ENCODE measurements around the gene HSPBP1. TPM values are rescaled to one million over a fixed set of nuclear protein-coding genes. Genes with fewer than 3 reads are reported as not detected.

HSPBP1 gene
- total and polyA plus RNA-seq, 9 of the 15 experiments (the other 6 are each of a cell fraction or from before 2014, with no cell fraction given) = 0.83 to 81.3 (median 21.8) TPM

DNA sequence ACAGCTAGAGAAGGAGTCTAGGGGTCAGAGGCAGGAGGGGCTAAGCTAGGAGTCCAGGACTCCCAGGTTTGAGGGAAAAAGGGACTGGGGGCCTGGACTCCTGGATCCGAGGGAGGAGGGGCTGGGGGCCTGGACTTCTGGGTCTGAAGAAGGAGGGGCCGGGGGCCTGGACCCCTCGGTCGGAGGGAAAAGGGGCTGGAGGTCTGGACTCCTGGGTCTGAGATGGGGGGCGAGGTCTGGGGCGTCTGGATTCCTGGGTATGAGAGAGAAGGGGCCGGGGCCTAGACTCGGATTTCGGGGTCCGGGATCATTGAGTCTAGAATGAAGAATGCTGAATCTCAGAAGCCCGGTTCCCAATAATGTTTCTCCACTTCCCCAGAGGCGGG is 22.4 kb upstream of the HSPBP1 start:
- 51% methylated on average over 4 of the region's 12 CpGs for WGBS (ENCODE audit: insufficient coverage, low coverage, missing lambda C conversion rate)
- Histone ChIP-seq H3K4me3 (peak overlapping the region; percentile 41), H3K27ac (ENCODE audit: extremely low read depth, low read depth, low read length) (0 out of 3 replicates have a peak overlapping the region, but pooled peaks have one; percentile 18), H3K9me1 (ENCODE audit: control insufficient read depth, insufficient read depth, low read length) (no peaks in the 10 kb centered on the region), H3K9ac (ENCODE audit: insufficient read depth in 1 of 2, low read depth in 2 of 2, low read length in 2 of 2) (peak overlapping the region; percentile 51 to 88; a peak in 3 of 4 replicates), H3K79me2 (ENCODE audit: control insufficient read depth, insufficient read depth, low read length) (no peaks in the 10 kb centered on the region), H3K4me1 (replicated peaks in 1 of 2; ENCODE audit: control insufficient read depth in 2 of 2, insufficient read depth in 2 of 2, low read length in 2 of 2) (peaks cover 12 to 51% of the 10 kb centered on the region in 2 experiments; a peak in 4 of 5 replicates), H3K36me3 (ENCODE audit: control insufficient read depth, insufficient read depth, low read length) (peaks cover 5% of the 10 kb centered on the region; the same call in 1 of the 3 replicates), H2AFZ (ENCODE audit: low read depth, low read length) (peak overlapping the region; percentile 94), H3K4me2 (ENCODE audit: insufficient read depth, low read length) (peak overlapping the region; percentile 81), H4K20me1 (replicated peaks; ENCODE audit: control insufficient read depth, insufficient read depth, low read length) (no peaks in the 10 kb centered on the region), H3K9me3 (replicated peaks; ENCODE audit: control insufficient read depth, insufficient read depth, low read depth, low read length) (no peaks in the 10 kb centered on the region; the same call in 1 of the 2 replicates), H3K27me3 (ENCODE audit: control insufficient read depth in 2 of 2, insufficient read depth in 2 of 2, low read length in 2 of 2) (no peaks in the 10 kb centered on the region)
- intact Hi-C loops (cut with micrococcal nuclease) = loop anchor here (5.0 kb wide), 2 partner anchors 35 to 85 kb away; partner anchors contain the start of genes KMT5C and RPL28
- ATAC-seq = no peak
- in situ Hi-C loops (cut with MboI) = no loop called here
- DNase-seq (ENCODE audit: extremely low read depth in 1 of 4, low spot score in 3 of 4) = no peak
- ChIA-PET CTCF (ENCODE audit: low intra/inter-chr PET ratio) (interaction anchor here (0.7 kb wide), 1 partner anchor 166 kb away, joined by 3 read pairs; no protein-coding TSS in a partner anchor), POLR2A (interaction anchor here (1.0 to 2.6 kb wide), 5 partner anchors 14 to 105 kb away, joined by 3 to 12 read pairs (median 3); partner anchors contain the start of gene UBE2S)
- TF ChIP-seq ZNF217 (CRISPR knock-in tag; IDR thresholded peaks at IDR 0.05) (no peak), NFYB (IDR thresholded peaks at IDR 0.05; ENCODE audit: extremely low read depth, insufficient read length) (no peak)
- TF ChIP-seq, protein P1, sequence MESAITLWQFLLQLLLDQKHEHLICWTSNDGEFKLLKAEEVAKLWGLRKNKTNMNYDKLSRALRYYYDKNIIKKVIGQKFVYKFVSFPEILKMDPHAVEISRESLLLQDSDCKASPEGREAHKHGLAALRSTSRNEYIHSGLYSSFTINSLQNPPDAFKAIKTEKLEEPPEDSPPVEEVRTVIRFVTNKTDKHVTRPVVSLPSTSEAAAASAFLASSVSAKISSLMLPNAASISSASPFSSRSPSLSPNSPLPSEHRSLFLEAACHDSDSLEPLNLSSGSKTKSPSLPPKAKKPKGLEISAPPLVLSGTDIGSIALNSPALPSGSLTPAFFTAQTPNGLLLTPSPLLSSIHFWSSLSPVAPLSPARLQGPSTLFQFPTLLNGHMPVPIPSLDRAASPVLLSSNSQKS (CRISPR knock-in tag; IDR thresholded peaks at IDR 0.05) = no peak
- TF ChIP-seq, protein P2, sequence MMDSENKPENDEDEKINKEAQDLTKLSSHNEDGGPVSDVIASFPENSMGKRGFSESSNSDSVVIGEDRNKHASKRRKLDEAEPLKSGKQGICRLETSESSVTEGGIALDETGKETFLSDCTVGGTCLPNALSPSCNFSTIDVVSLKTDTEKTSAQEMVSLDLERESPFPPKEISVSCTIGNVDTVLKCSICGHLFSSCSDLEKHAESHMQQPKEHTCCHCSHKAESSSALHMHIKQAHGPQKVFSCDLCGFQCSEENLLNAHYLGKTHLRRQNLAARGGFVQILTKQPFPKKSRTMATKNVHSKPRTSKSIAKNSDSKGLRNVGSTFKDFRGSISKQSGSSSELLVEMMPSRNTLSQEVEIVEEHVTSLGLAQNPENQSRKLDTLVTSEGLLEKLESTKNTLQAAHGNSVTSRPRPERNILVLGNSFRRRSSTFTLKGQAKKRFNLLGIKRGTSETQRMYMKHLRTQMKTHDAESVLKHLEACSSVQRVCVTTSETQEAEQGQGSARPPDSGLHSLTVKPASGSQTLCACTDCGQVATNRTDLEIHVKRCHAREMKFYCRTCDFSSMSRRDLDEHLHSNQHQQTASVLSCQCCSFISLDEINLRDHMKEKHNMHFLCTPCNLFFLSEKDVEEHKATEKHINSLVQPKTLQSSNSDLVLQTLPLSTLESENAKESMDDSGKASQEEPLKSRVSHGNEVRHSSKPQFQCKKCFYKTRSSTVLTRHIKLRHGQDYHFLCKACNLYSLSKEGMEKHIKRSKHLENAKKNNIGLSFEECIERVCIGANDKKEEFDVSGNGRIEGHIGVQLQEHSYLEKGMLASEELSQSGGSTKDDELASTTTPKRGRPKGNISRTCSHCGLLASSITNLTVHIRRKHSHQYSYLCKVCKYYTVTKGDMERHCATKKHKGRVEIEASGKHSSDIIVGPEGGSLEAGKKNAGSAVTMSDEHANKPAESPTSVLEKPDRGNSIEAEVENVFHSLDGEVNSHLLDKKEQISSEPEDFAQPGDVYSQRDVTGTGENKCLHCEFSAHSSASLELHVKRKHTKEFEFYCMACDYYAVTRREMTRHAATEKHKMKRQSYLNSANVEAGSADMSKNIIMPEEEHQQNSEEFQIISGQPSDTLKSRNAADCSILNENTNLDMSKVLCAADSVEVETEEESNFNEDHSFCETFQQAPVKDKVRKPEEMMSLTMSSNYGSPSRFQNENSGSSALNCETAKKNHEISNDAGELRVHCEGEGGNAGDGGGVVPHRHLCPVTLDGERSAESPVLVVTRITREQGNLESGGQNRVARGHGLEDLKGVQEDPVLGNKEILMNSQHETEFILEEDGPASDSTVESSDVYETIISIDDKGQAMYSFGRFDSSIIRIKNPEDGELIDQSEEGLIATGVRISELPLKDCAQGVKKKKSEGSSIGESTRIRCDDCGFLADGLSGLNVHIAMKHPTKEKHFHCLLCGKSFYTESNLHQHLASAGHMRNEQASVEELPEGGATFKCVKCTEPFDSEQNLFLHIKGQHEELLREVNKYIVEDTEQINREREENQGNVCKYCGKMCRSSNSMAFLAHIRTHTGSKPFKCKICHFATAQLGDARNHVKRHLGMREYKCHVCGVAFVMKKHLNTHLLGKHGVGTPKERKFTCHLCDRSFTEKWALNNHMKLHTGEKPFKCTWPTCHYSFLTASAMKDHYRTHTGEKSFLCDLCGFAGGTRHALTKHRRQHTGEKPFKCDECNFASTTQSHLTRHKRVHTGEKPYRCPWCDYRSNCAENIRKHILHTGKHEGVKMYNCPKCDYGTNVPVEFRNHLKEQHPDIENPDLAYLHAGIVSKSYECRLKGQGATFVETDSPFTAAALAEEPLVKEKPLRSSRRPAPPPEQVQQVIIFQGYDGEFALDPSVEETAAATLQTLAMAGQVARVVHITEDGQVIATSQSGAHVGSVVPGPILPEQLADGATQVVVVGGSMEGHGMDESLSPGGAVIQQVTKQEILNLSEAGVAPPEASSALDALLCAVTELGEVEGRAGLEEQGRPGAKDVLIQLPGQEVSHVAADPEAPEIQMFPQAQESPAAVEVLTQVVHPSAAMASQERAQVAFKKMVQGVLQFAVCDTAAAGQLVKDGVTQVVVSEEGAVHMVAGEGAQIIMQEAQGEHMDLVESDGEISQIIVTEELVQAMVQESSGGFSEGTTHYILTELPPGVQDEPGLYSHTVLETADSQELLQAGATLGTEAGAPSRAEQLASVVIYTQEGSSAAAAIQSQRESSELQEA (IDR thresholded peaks at IDR 0.05; ENCODE audit: low read depth) = no peak
- TF ChIP-seq, protein P3, sequence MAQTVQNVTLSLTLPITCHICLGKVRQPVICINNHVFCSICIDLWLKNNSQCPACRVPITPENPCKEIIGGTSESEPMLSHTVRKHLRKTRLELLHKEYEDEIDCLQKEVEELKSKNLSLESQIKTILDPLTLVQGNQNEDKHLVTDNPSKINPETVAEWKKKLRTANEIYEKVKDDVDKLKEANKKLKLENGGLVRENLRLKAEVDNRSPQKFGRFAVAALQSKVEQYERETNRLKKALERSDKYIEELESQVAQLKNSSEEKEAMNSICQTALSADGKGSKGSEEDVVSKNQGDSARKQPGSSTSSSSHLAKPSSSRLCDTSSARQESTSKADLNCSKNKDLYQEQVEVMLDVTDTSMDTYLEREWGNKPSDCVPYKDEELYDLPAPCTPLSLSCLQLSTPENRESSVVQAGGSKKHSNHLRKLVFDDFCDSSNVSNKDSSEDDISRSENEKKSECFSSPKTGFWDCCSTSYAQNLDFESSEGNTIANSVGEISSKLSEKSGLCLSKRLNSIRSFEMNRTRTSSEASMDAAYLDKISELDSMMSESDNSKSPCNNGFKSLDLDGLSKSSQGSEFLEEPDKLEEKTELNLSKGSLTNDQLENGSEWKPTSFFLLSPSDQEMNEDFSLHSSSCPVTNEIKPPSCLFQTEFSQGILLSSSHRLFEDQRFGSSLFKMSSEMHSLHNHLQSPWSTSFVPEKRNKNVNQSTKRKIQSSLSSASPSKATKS (CRISPR knock-in tag; IDR thresholded peaks at IDR 0.05) = no peak
- TSS peak; percentile 42 for BruUV-seq (replicated peaks)
- no peak for FAIRE-seq
